Uterus (tissue), 4 donors: Measurements from ENCODE around the gene TMCO4. TPM values are rescaled to one million over a fixed set of nuclear protein-coding genes. Genes with fewer than 3 reads are reported as not detected.

Experiments
- DNase-seq, 2 donors: peaks; one replicate each; pipeline ENCODE4 v3.0.0-alpha.2; 2019 to 2020
- H3K27ac ChIP-seq, 2 donors: fragments of 200-600 bp; sonication (generic); 1 replicate in 1 of 2; 2 replicates in 1 of 2; pipeline ENCODE4 v1.5.1; 2016 to 2018
- H3K27me3 ChIP-seq, 2 donors: fragments of 200-600 bp; sonication (generic); one replicate each; pipeline ENCODE4 v1.5.1; 2018 to 2019; ENCODE audit warnings: control low read depth in 1 of 2
- H3K36me3 ChIP-seq, 2 donors: fragments of 200-600 bp; sonication (generic); one replicate each; pipeline ENCODE4 v1.5.1; 2019; ENCODE audit warnings: control low read depth in 1 of 2
- H3K4me1 ChIP-seq, 2 donors: fragments of 200-600 bp; sonication (generic); one replicate each; pipeline ENCODE4 v1.5.1; 2018 to 2019; ENCODE audit warnings: control low read depth in 1 of 2
- H3K4me3 ChIP-seq, 2 donors: fragments of 200-600 bp; sonication (generic); 1 replicate in 1 of 2; 2 replicates in 1 of 2; pipeline ENCODE4 v1.5.1; 2018 to 2019; ENCODE audit warnings: mild to moderate bottlenecking in 1 of 2
- H3K9me3 ChIP-seq, 2 donors: fragments of 200-600 bp; sonication (generic); one replicate each; pipeline ENCODE4 v1.5.1; 2019; ENCODE audit warnings: control low read depth in 1 of 2
- POLR2A ChIP-seq, 2 donors: fragments of 450-650 bp; IDR thresholded peaks; one replicate each; pipeline ENCODE4 v1.6.1; 2016; ENCODE audit warnings: antibody characterized with exemption in 2 of 2, mild to moderate bottlenecking in 1 of 2, moderate library complexity in 1 of 2
- intact Hi-C: fragments of 100-400 bp; cut with DNase I; formaldehyde crosslinking; loops from one replicate; pipeline ENCODE4 v1.15.1; 2023; ENCODE audit warnings: low total_unique reads
- total RNA-seq, 4 donors: library from RNA; depleted of rRNA in 3 of 4; stranded (reverse); fragments of >200 nt in 3 of 4; gene quantifications; one replicate each; pipeline versions ENCODE4 v1.1.0 to v1.2.4, GENCODE V29; 2014 to 2023
- TF ChIP-seq, protein P1 (sequence below), 4 experiments: fragments of 200-600 bp in 2 of 4; fragments of 450-650 bp in 2 of 4; sonication (generic) in 2 of 4; IDR thresholded peaks; one replicate each; pipeline ENCODE4 v1.5.1; 2016 to 2019; ENCODE audit warnings: antibody characterized with exemption in 4 of 4, mild to moderate bottlenecking in 2 of 4, moderate library complexity in 1 of 4
- donor health status: DM: yes; HTN: yes; CAD: no.

Gene TMCO4
- total RNA-seq, 4 donors from 2014 or later: 11.8 to 41.2 (median 21.8) TPM

DNA sequence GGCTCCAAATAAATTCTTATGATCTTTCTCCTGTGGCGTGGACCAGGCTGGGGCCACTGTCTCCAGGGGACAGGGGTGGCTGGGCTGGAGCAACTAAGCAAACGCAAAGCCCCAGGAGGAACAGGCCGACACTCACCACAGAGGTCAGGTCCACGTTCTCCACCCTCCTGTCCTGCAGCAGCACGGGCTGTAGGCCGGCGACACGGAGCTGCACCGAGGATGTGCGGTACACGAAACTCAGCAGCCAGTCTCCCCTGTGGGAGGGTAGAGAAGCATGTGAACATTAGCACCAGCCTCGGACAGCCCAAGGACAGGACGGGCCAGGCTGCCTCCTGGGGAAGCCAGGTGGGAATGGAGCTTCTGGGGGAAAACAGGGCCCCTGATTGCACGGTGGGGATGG, 105.4 kb downstream of the TMCO4 start:
- no peaks in the 10 kb centered on the region for H3K27me3 ChIP-seq
- TF ChIP-seq, protein P1, sequence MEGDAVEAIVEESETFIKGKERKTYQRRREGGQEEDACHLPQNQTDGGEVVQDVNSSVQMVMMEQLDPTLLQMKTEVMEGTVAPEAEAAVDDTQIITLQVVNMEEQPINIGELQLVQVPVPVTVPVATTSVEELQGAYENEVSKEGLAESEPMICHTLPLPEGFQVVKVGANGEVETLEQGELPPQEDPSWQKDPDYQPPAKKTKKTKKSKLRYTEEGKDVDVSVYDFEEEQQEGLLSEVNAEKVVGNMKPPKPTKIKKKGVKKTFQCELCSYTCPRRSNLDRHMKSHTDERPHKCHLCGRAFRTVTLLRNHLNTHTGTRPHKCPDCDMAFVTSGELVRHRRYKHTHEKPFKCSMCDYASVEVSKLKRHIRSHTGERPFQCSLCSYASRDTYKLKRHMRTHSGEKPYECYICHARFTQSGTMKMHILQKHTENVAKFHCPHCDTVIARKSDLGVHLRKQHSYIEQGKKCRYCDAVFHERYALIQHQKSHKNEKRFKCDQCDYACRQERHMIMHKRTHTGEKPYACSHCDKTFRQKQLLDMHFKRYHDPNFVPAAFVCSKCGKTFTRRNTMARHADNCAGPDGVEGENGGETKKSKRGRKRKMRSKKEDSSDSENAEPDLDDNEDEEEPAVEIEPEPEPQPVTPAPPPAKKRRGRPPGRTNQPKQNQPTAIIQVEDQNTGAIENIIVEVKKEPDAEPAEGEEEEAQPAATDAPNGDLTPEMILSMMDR (IDR thresholded peaks at IDR 0.05): no peak
- no peak for DNase-seq
- H3K4me3 ChIP-seq: no peak overlapping the region
- no peaks in the 10 kb centered on the region for H3K9me3 ChIP-seq
- no peak overlapping the region for H3K27ac ChIP-seq
- intact Hi-C loops: no loop called here
- no peaks in the 10 kb centered on the region for H3K4me1 ChIP-seq
- no peaks in the 10 kb centered on the region for H3K36me3 ChIP-seq

DNA sequence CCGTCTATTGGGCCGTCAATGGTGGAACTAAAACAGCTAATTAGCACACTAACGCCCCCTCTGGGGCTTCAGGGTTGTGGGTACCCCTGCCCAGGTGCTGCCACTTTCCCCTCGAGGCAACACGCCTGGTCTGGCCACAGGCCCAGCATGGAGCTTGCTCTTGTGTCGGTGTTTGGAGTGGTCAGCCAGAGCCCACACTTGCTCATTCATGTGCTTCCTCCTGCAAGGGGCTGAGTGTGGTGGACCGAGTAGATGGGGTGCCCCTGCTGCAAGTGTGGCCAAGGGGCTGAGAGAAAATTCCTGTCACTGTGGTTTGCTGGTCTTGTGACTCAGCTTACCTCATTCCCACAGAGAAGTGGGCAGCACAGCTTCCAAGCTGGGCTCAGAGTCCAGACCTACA, 109.4 kb downstream of the TMCO4 start:
- Histone ChIP-seq H3K4me3 (no peak overlapping the region), H3K4me1 (no peaks in the 10 kb centered on the region), H3K9me3 (no peaks in the 10 kb centered on the region), H3K36me3 (no peaks in the 10 kb centered on the region), H3K27me3 (no peaks in the 10 kb centered on the region), H3K27ac (no peak overlapping the region)
- TF ChIP-seq POLR2A (IDR thresholded peaks at IDR 0.05): no peak
- TF ChIP-seq, protein P1 (IDR thresholded peaks at IDR 0.05): no peak
- intact Hi-C loops: no loop called here
- DNase-seq: no peak

DNA sequence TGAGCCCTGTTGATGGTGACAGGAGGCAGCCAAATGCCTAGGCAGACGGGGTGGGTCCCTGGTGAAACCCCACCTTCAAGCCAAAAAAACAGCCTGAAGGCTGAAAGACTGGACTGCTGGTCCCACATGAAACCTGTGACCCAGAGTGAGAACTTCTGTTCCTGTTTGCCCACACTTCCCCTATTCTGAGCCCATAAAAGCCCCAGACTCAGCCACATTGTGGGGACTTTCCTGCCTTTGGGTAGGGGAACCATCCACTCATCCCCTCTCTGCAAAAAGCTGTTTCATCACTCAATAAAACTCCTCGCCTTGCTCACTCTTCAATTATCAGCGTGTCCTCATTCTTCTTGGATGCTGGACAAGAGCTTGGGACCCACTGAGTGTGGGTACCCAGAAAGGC, 109.9 kb downstream of the TMCO4 start:
- TF ChIP-seq, protein P1 (IDR thresholded peaks at IDR 0.05): no peak
- TF ChIP-seq POLR2A (IDR thresholded peaks at IDR 0.05): no peak
- Histone ChIP-seq H3K36me3 (no peaks in the 10 kb centered on the region), H3K27ac (no peak overlapping the region), H3K4me1 (no peaks in the 10 kb centered on the region), H3K4me3 (no peak overlapping the region), H3K27me3 (no peaks in the 10 kb centered on the region), H3K9me3 (no peaks in the 10 kb centered on the region)
- no peak for DNase-seq
- intact Hi-C loops: no loop called here

DNA sequence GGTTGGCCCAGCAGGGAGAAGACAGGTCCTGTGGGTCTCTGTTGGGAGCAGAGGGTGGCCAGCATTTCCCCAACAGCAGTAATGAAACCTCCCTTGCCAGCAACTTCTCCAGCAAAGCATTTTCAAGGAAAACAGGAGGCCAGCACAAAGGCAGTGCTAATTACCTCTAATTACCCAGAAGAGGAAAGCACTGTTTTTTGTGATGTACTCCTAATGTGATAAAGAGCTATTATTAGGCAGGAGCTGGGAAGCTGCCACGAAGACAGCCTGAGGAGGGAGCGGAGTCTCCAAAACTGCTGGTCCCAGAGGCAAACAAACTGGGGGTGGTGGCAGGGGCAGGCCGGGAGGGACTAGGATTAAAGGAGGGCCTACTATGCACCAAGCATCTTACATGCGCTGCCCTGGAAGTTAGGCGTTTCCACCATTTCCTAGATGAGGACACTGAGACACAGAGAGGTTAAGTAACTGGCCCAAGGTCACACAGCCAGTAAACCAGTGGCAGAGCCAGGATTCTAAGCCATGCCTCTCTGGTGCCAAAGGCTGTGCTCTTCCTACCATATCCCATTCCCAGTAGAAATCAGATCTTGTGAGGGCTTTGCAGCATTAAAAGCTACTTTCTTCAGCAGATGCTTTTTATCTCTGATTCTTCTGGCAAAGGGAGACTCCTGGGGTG, 110.5 kb downstream of the TMCO4 start:
- DNase-seq: no peak

More for the DNA sequence above, 110.5 kb downstream of the TMCO4 start:
- no peaks in the 10 kb centered on the region for H3K27me3 ChIP-seq
- H3K4me3 ChIP-seq: no peak overlapping the region
- no peaks in the 10 kb centered on the region for H3K4me1 ChIP-seq
- no peaks in the 10 kb centered on the region for H3K9me3 ChIP-seq
- no peaks in the 10 kb centered on the region for H3K36me3 ChIP-seq
- TF ChIP-seq, protein P1 (IDR thresholded peaks at IDR 0.05): no peak
- TF ChIP-seq POLR2A (IDR thresholded peaks at IDR 0.05): no peak
- intact Hi-C loops: no loop called here
- no peak overlapping the region for H3K27ac ChIP-seq
